Activated CD8-positive, alpha-beta T cell treated with anti-CD3 and anti-CD28 coated beads for 36 hours (primary cell): ENCODE results near the gene GPSM1. TPM values are rescaled to one million over a fixed set of nuclear protein-coding genes. Genes with fewer than 3 reads are reported as not detected.
A peak's percentile ranks its signal among the peaks of the same experiment; 100 is the strongest.

ENCODE experiments used
- ATAC-seq: fragments of 200-7000 bp; cut with Tn5 transposase; one replicate; pipeline ENCODE4 v1.10.0; 2021; ENCODE audit warnings: mild to moderate bottlenecking, moderate library complexity
- CTCF ChIA-PET: fragments of 350-600 bp; sonication (Branson Sonifier 250); formaldehyde crosslinking; loops from one replicate; lab custom pipeline; 2021; ENCODE audit warnings: antibody characterized with exemption; lab: Charles Lee
- POLR2A ChIA-PET: fragments of 350-600 bp; sonication (Branson Sonifier 250); formaldehyde crosslinking; loops from one replicate; lab custom pipeline; 2021; ENCODE audit warnings: antibody characterized with exemption; lab: Charles Lee
- DNase-seq: peaks from one replicate; pipeline ENCODE4 v3.0.0-alpha.2; 2020
- H3K27ac Mint-ChIP-seq: one replicate; pipeline ENCODE4 v1.8.0; 2021; ENCODE audit warnings: mild to moderate bottlenecking, mixed read lengths
- H3K27me3 Mint-ChIP-seq: one replicate; pipeline ENCODE4 v1.8.0; 2021; ENCODE audit warnings: mixed read lengths
- H3K36me3 Mint-ChIP-seq: one replicate; pipeline ENCODE4 v1.8.0; 2021; ENCODE audit warnings: low read depth, mixed read lengths
- H3K4me1 Mint-ChIP-seq: one replicate; pipeline ENCODE4 v1.8.0; 2021; ENCODE audit warnings: low read depth, mixed read lengths
- H3K4me3 Mint-ChIP-seq: one replicate; pipeline ENCODE4 v1.8.0; 2021; ENCODE audit warnings: mild to moderate bottlenecking, moderate library complexity, mixed read lengths
- H3K9me3 Mint-ChIP-seq: one replicate; pipeline ENCODE4 v1.8.0; 2021; ENCODE audit warnings: mixed read lengths
- intact Hi-C: fragments of 100-400 bp; cut with micrococcal nuclease; formaldehyde crosslinking; loops from one replicate; pipeline ENCODE4 v1.10.0; 2022
- total RNA-seq, 2 experiments: library from RNA; stranded (reverse); gene quantifications; one replicate each; pipeline ENCODE4 v1.2.3, GENCODE V29; 2021
- TF ChIP-seq, protein P1 (sequence below): fragments of 200-600 bp; IDR thresholded peaks from one replicate; pipeline ENCODE4 v1.8.0; 2022; ENCODE audit warnings: antibody characterized with exemption, mild to moderate bottlenecking

GPSM1 gene
- total RNA-seq, 2 experiments from 2014 or later, result 8.8 to 10.0 TPM

GRCh38 chr9:136407911-136408310 lies 80.6 kb downstream of the GPSM1 start:
- H3K4me1 Mint-ChIP-seq, result peaks cover 70% of the 10 kb centered on the region
- intact Hi-C loops, result loop anchor here (10.0 kb wide), 1 partner anchor 93 kb away; no protein-coding TSS in a partner anchor
- CTCF ChIA-PET, result interaction anchor here (1.3 kb wide), 1 partner anchor 31 kb away, joined by 5 read pairs; no protein-coding TSS in a partner anchor
- no peaks in the 10 kb centered on the region for H3K27me3 Mint-ChIP-seq
- no peak overlapping the region for H3K27ac Mint-ChIP-seq
- POLR2A ChIA-PET, result interaction anchor here (0.9 to 1.5 kb wide), 2 partner anchors 9 to 10 kb away, joined by 3 to 5 read pairs; no protein-coding TSS in a partner anchor
- ATAC-seq (no peak), DNase-seq (peak; percentile 23)
- TF ChIP-seq, protein P1, sequence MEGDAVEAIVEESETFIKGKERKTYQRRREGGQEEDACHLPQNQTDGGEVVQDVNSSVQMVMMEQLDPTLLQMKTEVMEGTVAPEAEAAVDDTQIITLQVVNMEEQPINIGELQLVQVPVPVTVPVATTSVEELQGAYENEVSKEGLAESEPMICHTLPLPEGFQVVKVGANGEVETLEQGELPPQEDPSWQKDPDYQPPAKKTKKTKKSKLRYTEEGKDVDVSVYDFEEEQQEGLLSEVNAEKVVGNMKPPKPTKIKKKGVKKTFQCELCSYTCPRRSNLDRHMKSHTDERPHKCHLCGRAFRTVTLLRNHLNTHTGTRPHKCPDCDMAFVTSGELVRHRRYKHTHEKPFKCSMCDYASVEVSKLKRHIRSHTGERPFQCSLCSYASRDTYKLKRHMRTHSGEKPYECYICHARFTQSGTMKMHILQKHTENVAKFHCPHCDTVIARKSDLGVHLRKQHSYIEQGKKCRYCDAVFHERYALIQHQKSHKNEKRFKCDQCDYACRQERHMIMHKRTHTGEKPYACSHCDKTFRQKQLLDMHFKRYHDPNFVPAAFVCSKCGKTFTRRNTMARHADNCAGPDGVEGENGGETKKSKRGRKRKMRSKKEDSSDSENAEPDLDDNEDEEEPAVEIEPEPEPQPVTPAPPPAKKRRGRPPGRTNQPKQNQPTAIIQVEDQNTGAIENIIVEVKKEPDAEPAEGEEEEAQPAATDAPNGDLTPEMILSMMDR, result no peak
- H3K9me3 Mint-ChIP-seq, result no peaks in the 10 kb centered on the region
- no peak overlapping the region for H3K4me3 Mint-ChIP-seq
- H3K36me3 Mint-ChIP-seq, result peaks cover 66% of the 10 kb centered on the region

Other genes starting within 250 kb of the GPSM1 start
- 1 to 10 TPM; 6.0 to 6.2 TPM for gene NACC2, start 232.2 kb upstream of the GPSM1 start, total RNA-seq
- gene TMEM250, start 208.7 kb upstream of the GPSM1 start, total RNA-seq, result 10 to 100 TPM; 24.4 to 25.9 TPM
- gene LHX3, start 122.4 kb upstream of the GPSM1 start, total RNA-seq, result not detected
- gene QSOX2, start 81.7 kb upstream of the GPSM1 start, total RNA-seq, result 10 to 100 TPM; 21.0 to 21.5 TPM
- gene CCDC187, start 23.4 kb upstream of the GPSM1 start, total RNA-seq, result under 1 TPM in 1 of 2 experiments, not detected in 1; 0.07 TPM
- 10 to 100 TPM; 16.1 to 17.4 TPM for gene DNLZ, start 36.2 kb downstream of the GPSM1 start, total RNA-seq
- 1 to 10 TPM; 6.8 to 7.1 TPM for gene CARD9, start 46.1 kb downstream of the GPSM1 start, total RNA-seq
- 10 to 100 TPM; 15.5 to 17.1 TPM for gene SNAPC4, start 72.6 kb downstream of the GPSM1 start, total RNA-seq
- 10 to 100 TPM; 65.9 to 66.8 TPM for gene ENTR1, start 83.1 kb downstream of the GPSM1 start, total RNA-seq
- 100 to 1,000 TPM; 128 to 140 TPM for gene PMPCA, start 83.1 kb downstream of the GPSM1 start, total RNA-seq
- 10 to 100 TPM; 12.0 to 13.8 TPM for gene INPP5E, start 112.3 kb downstream of the GPSM1 start, total RNA-seq
- gene SEC16A, start 155.5 kb downstream of the GPSM1 start, total RNA-seq, result 10 to 100 TPM; 67.9 to 69.8 TPM
- 10 to 100 TPM; 45.7 to 47.6 TPM for gene NOTCH1, start 218.5 kb downstream of the GPSM1 start, total RNA-seq